A549 (cell line): ENCODE data around the gene NACA. TPM values are rescaled to one million over a fixed set of nuclear protein-coding genes. Genes with fewer than 3 reads are reported as not detected.

Experiments
- HDAC2 ChIP-seq: fragments of 200-600 bp; sonication (generic); IDR thresholded peaks from 2 replicates; pipeline ENCODE4 v1.6.1; 2016
- polyA plus RNA-seq, 4 experiments: library from polyadenylated mRNA; depleted of rRNA in 3 of 4; stranded (reverse); fragments of >200 nt; fragmentation: RNase III in 1 of 4; extraction: RNeasy Plus Mini Kit Qiagen cat#74134 plus additional on column Dnase treatment in 1 of 4; gene quantifications; 2 replicates in 3 of 4; 3 replicates in 1 of 4; pipeline ENCODE4 v1.2.3, GENCODE V29; 2011 to 2017
- small RNA-seq, 6 experiments: library from RNA; depleted of rRNA; stranded (forward); fragments of <200 nt; gene quantifications; one replicate each; pipeline ENCODE3, GENCODE V24; 2012

The NACA gene
- polyA plus RNA-seq, 2 of the 4 experiments (the other 2 are of a cell fraction) = 1,560 to 2,331 TPM

DNA sequence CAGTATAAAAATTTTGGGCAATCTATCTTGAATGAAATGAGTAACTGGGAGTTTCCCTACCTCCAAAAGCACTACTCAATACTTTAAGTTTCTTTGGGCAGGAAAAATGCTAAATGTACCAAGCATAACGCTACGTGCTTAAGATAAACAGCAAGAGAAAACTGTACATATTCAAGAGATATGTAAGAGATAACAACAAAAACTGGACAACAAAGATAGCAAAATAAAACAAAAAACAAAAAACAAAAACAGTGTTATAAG is 57.0 kb downstream of the NACA start (continued):
- no peak for TF ChIP-seq HDAC2

Small RNA genes within 50 kb of the gene (small RNA-seq; reads per million reads assigned to genes)
- gene RN7SL809P = 0 reads per million in 6 experiments

Other genes with a start within 250 kb of the NACA start
- gene GLS2, start 237.1 kb downstream of the NACA start, polyA plus RNA-seq (2011; rRNA removed) = 0.36 and 0.61 TPM in 2 replicates
- 0.07 to 0.44 TPM (median 0.18 TPM) in 3 replicates for gene GLS2, start 237.1 kb downstream of the NACA start, polyA plus RNA-seq (2017; fragmentation: RNase III; extraction: RNeasy Plus Mini Kit Qiagen cat#74134 plus additional on column Dnase treatment)
- gene RBMS2, start 203.5 kb downstream of the NACA start, polyA plus RNA-seq (2011; rRNA removed) = 46.4 and 61.6 TPM in 2 replicates
- 13.3 to 16.5 TPM (median 15.1 TPM) in 3 replicates for gene RBMS2, start 203.5 kb downstream of the NACA start, polyA plus RNA-seq (2017; fragmentation: RNase III; extraction: RNeasy Plus Mini Kit Qiagen cat#74134 plus additional on column Dnase treatment)
- 59.4 and 103 TPM in 2 replicates for gene BAZ2A, start 95.0 kb downstream of the NACA start, polyA plus RNA-seq (2011; rRNA removed)
- gene BAZ2A, start 95.0 kb downstream of the NACA start, polyA plus RNA-seq (2017; fragmentation: RNase III; extraction: RNeasy Plus Mini Kit Qiagen cat#74134 plus additional on column Dnase treatment) = 34.2 to 41.7 TPM (median 40.8 TPM) in 3 replicates
- gene ATP5F1B, start 79.3 kb downstream of the NACA start, polyA plus RNA-seq (2011; rRNA removed) = 1,500 and 1,639 TPM in 2 replicates
- 761 to 854 TPM (median 778 TPM) in 3 replicates for gene ATP5F1B, start 79.3 kb downstream of the NACA start, polyA plus RNA-seq (2017; fragmentation: RNase III; extraction: RNeasy Plus Mini Kit Qiagen cat#74134 plus additional on column Dnase treatment)
- gene PTGES3, start 37.0 kb downstream of the NACA start, polyA plus RNA-seq (2011; rRNA removed) = 211 and 272 TPM in 2 replicates
- 400 to 467 TPM (median 406 TPM) in 3 replicates for gene PTGES3, start 37.0 kb downstream of the NACA start, polyA plus RNA-seq (2017; fragmentation: RNase III; extraction: RNeasy Plus Mini Kit Qiagen cat#74134 plus additional on column Dnase treatment)
- gene PRIM1, start 27.0 kb upstream of the NACA start, polyA plus RNA-seq (2011; rRNA removed) = 53.9 and 66.8 TPM in 2 replicates
- 43.5 to 48.1 TPM (median 44.4 TPM) in 3 replicates for gene PRIM1, start 27.0 kb upstream of the NACA start, polyA plus RNA-seq (2017; fragmentation: RNase III; extraction: RNeasy Plus Mini Kit Qiagen cat#74134 plus additional on column Dnase treatment)
- 2.0 and 2.6 TPM in 2 replicates for gene HSD17B6, start 38.0 kb upstream of the NACA start, polyA plus RNA-seq (2011; rRNA removed)
- gene HSD17B6, start 38.0 kb upstream of the NACA start, polyA plus RNA-seq (2017; fragmentation: RNase III; extraction: RNeasy Plus Mini Kit Qiagen cat#74134 plus additional on column Dnase treatment) = 2.3 to 2.9 TPM (median 2.7 TPM) in 3 replicates
- 0.13 TPM in 1 of 2 replicates, not detected in the other for gene SDR9C7, start 209.1 kb upstream of the NACA start, polyA plus RNA-seq (2011; rRNA removed)
- gene SDR9C7, start 209.1 kb upstream of the NACA start, polyA plus RNA-seq (2017; fragmentation: RNase III; extraction: RNeasy Plus Mini Kit Qiagen cat#74134 plus additional on column Dnase treatment) = 0.05 TPM in 1 of 3 replicates, not detected in the others
- gene RDH16, start 232.3 kb upstream of the NACA start, polyA plus RNA-seq (2011; rRNA removed) = 0.21 and 0.22 TPM in 2 replicates
- gene RDH16, start 232.3 kb upstream of the NACA start, polyA plus RNA-seq (2017; fragmentation: RNase III; extraction: RNeasy Plus Mini Kit Qiagen cat#74134 plus additional on column Dnase treatment) = 0.06 to 0.09 TPM (median 0.08 TPM) in 3 replicates